GM18951 (cell line): ENCODE results near the gene ZFTA.

Experiments used
- POLR2A ChIP-seq: IDR thresholded peaks from 4 replicates; pipeline ENCODE4 v1.6.1; 2011; ENCODE audit warnings: mild to moderate bottlenecking; ENCODE audit not compliant: insufficient read length, insufficient read depth; ENCODE audit errors: extremely low read depth
- in situ Hi-C: fragments of 300-500 bp; cut with MboI; formaldehyde crosslinking; loops from one replicate; pipeline ENCODE4 v1.12.0; 2022; ENCODE audit warnings: low sequenced_read_pairs, mixed read lengths, inconsistent platforms; ENCODE audit not compliant: unreplicated experiment

Gene ZFTA

DNA sequence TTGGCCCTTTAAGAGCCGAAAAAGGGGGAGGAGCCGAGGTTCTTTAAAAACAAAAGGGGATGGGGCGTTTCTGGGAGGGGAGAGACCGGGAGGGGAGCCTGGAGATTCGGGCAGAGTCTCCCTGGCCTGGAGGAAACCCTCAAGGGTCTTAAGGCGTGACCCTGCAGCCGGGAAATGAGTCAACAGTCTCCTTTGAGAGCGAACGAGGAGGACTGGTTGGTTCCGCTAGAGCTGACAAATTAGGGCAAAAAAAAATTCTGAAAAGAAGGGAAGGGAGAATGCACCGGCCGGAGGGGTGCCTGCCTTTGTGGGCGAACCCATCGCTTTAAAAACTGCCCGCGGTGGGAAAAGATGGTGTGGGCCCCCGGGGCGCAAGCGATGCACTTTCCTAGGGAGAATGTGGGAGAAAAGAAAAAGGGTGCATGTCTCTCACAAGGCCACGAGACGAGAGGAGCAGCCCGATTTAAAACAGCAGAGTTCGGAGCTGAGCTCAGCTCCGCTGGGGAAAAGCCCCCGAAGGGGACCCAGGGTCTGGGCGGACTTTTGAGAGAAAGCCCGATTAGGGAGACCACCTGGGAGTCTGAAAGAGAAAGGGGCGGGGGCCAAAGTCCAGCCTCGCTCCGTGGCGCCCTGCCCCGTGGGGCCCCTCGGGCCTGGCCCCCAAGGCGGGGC, 874 bp downstream of the ZFTA start:
- in situ Hi-C loops = no loop called here
- no peak for TF ChIP-seq POLR2A

DNA sequence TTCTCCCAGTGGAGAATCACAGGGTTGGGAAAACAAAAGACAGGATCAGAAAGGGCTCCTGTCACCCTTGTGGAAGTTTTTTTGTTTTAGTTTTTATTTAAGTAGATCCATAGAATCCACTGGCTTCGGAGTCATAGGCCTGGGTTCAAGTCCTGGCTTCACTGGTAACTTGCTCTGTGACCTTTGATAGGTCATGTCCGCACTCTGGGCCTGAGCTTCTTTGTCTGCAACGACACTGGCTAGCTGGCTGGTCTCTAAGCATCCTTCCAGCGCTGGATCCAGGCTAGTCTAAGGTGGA, 1.4 kb downstream of the ZFTA start:
- no peak for TF ChIP-seq POLR2A
- in situ Hi-C loops = no loop called here

DNA sequence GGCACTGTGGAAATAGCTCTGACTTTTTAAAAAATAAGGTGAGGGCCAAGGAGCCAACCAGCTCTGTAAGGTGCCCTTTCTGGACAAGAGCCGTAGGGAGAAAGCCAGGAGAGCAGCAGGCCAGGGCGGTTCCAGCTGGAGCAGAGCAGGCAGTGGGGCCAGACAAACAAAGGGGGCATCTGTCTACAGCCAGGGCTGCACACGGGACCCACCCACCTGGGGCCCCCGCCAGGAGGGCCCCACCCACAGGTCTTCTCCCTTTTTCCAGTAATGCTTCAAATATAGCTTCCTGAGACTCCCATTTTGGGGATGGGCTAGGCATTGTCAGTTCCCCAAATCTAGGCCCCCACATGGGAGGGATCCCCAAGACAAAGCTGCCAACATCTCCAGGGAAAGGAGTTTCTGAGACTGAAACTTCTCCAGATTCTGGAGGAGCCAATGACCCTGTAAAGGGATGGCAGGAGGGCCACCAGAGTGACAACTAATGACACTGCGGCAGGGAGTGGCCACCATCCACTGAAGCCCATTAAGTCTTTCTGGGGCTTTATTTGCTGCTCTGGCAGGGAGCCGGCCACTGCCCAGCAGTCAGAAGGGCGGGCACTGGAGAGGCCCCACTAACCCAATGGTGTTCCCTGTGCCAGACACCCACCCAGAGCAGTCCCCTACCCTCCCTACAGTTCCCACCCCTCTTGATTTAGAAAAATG, 1.9 kb downstream of the ZFTA start:
- in situ Hi-C loops = no loop called here

DNA sequence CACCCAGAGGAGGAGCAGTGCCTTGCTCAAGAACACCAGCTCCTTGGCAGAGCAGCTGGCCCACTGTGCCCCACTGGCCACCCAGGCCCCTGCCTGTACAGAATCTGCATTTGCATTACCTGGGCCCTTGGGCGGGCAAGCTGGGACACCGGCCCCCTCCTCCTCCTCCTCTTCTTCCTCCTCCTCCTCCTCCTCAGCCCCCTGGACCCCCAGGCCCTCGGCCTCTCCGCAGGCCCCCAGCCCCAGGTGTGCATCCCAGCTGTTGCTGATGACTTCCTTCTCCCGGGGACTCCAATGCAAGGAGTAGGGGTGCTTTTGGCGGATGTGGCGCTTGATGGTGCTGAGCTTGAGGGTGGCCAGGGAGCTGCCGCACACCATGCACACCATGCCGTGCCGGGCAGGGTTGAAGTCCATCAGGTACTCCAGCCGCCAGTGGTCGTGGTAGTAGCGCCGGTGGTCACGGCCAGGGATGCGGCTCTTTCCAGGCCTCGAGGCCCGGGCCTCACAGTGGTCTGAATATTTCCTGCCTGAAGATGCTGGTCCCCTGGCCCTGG, 2.8 kb downstream of the ZFTA start:
- in situ Hi-C loops = no loop called here
- no peak for TF ChIP-seq POLR2A

More for the DNA sequence above, 1.9 kb downstream of the ZFTA start:
- no peak for TF ChIP-seq POLR2A

DNA sequence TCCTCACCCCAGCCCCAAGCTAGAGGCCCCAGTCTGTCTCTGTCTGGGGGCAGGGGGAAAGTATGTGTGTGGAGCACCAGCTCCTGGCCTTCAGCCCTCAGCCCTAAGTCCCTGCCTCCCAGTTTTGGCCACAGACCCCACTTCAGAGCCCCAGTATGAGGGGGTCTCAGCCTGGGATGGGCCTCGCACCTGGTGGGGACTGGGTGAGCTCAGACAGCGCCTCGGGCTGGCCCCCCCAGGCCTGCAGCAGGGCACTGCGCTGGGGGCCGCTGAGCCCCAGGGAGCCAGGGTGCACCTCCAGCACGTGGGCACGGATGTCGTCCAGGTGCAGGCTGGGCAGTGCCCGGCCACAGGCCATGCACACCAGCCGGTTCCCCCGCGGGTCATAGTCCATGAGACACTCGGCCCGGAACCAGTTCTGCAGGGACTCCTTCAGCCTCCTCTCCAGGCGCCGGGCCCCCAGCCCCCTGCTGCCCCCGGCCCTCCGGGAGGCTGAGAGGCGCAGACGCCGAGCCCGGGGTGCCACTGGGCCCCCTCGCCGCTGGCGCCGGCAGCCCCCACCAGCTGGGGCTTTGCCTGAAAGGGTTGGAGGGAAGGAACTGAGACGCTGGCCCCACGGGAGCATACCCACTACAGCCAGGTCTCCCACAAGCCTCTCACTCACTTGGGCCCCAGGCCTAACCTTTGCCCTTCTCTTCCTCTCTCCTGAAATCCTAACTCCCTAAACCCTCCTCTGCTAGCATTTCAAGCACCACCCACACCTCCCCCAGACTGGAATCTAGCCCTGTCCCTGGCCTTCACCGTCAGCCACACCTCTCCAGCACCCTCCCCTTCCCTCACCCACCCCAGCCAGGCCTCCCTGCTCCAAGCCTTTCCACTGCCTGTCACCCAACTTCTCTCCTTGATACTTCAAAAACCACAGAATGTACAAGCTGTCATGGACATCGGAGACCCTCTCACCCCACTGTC, 3.6 kb downstream of the ZFTA start:
- no peak for TF ChIP-seq POLR2A
- in situ Hi-C loops = no loop called here

DNA sequence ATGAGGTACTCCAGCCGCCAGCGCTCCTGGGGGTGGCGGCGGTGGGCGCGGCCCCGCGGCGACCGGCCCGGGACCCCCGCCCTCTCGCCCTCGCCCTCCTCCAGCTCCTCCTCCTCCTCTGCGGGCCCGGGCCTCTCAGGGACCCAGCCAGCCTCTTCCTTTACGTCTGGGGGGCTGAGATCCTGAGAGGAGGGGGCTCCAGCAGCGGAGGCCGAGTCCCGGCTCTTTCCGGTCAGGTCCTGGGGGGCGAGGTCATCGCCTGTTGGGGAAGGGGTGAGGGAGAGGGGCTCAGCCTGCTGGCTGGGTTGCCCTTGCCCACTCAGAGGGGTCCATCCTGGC, 4.3 kb downstream of the ZFTA start:
- TF ChIP-seq POLR2A = no peak
- in situ Hi-C loops = no loop called here

DNA sequence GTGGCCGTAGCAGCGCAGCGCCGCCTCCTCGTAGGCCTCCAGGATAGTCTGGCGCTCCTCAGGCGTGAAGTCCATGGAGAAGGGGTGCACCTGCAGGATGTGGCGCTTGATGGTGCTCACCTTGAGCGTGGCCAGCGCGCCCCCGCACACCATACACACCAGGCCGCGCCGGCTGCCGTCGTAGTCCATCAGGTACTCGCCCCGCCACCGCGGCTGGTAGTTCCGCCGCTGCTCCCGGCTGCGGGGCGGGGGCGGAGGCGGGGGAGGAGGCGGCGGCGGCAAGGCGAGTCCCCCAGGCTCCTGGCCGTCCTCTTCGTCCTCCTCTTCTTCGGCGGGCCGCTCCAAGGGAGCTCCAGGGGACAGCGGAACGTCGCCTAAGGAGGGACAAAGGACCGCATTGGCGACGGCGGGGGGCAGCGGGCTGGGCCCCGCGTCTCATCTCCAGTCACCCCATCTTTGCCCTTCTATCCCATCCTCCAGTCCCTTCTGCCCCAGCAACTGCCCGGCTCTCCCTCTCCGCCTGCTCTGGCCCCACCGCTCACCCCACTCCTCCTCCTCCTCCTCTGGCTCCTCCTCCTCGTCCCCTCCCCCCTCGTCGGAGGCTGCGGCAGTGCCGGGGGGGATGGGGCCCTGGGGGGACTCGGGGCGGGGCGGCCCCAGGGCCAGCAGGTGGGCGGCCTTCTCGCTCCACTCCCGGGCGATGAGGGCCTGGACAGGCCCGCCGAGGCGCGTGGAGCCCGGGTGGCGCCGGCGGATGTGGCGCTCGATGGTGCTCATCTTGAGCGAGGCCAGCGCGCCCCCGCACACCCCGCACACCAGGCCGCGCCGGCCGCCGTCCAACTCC, 4.9 kb downstream of the ZFTA start:
- no peak for TF ChIP-seq POLR2A
- in situ Hi-C loops = no loop called here

DNA sequence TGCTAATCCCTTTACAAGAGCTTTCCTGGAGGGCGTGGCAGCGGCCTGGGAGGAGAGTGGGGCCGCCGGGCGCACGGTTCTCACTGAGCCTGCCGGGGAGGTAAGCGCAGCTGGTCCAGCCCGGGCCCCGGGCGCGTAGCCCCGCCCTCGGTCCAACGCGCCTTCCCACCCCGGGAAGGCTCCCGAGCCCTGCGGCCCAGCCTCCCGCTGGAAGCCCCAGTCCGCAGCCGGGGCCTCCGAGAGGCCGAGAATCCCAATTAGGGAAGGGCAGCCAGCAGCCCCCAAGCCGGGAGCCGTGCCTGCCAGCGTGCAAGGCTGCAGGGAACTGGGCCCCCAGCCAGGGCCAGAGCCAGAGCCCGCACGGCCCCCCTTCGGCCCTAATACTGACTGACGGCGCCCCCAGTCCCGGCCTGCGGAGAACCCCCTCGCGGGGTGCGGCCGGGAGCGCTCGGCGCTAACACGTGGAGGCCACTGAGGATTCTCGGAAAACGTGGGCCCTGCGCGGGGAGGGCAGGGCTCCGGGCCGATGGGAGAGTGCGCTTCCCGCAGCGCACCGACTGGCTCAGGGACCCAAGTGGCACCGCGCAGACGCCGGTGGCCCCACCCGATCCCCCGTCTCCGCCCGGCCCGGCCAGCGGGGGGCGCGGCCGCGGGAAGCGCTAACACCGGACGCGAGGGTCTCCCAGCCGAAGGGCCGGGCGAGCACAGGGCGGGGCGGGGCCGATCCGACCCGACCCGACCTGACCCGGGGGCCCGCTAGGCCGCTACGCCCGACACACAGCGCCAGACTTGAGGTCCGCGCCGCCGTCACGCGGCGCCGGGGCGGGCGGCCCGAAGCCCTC, 5.7 kb downstream of the ZFTA start:
- in situ Hi-C loops = no loop called here
- no peak for TF ChIP-seq POLR2A

DNA sequence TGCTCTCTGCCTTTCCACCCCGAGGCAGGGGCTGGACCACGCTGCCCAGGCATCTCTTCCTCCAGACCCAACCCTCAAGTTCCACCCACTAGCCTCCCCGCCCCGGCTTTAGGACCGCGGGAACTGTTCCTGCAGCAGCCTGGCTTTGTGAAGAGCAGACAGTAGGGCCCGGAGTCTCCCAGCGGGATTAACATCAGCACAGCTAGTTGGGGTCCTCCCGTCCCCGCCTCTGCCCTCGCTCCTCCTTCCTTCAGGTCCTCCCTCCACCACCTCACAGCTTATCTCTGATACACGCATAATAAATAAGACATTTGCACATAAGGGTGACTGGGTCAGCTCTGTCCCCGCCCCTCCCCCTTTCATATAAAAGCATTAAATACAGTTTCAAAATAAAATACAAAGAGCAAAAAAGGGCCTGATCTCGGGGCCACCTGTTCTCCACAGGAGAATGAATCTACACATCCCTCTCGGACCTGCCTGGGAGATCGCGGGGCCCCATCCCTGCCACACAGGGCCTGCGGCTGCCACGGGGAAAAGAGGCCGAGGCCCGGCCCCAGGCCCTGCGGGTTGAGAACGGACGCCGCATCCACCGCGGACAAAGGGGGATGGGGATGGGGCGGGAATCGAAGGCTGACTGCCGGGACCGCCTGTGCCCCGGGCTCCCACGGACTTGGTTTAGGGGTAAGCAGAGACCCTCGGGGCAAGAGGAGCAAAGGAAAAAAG, 6.5 kb downstream of the ZFTA start:
- in situ Hi-C loops = no loop called here
- TF ChIP-seq POLR2A = no peak

DNA sequence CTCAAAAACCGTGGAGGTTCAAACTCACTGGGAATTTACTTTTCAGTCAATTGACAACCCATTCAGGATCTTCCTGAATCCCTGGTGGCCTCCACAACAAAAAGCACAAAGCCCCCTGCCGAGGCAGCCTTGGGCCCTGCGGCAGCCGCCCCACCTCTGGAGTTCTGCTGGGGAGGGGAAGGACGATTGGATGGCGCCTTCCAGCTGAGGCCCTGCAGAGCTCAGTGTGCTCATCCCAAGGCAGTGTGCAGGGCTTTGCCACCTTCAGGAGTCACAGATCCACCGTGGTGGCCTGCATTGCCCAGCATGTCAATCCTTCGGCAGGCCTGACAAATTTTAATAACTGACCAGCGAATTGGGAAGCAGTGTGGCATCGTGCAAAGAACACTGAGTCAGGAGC, 7.4 kb downstream of the ZFTA start:
- no peak for TF ChIP-seq POLR2A
- in situ Hi-C loops = no loop called here

DNA sequence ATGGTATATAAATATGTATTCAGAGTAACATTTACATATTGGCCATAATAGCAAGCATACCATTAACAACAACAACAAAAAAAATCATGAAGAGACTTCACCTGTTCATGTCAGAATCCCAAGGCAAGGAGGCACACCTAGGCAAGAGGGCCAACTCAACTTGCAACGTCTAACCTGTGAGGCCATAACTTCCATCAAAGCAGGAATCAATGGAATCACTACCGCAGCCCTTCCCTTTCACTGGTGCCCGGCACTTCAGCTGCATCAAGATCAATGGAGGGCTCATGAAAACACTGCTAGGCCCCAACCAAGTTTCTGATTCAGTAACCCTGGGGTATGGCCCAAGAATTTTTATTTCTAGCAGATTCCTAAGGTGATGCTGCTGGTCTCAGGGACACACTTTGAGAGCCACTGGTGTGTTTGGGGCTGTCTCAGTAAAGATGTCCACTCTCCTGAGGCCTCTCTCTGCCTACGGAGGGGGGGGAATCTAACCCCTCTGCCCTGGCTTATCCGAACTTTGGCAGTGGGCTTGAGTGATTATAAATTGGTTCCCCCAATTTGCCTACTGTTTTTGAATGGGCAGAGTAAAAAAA, 8.0 kb downstream of the ZFTA start:
- in situ Hi-C loops = no loop called here
- no peak for TF ChIP-seq POLR2A
